ENCODE results near the gene CHMP2B.
"Not testable (repeated sequence)": the region's sequence is repeated elsewhere in the genome, so short reads cannot be mapped to it uniquely, and the experiment has no call there.

The CHMP2B gene

DNA sequence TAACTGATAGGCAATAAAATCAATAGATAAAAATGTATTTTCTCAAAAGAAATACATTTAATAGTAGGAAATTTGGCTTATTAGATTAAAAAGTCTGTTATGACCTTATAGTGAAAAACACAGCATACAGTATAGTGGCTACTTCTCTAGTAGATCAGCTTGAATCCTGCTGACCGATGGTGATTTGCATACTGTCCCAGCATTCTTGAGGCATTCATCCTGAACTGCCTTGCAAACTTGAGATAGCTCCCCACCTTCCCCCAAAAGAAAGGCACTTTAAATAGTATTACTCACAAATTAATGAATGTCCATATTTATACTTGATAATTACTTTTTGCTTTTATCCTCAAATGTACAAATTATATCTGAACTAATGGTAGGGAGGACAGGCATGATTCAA, 6.7 kb downstream of the CHMP2B start:
- no peak for DNase-seq (ENCODE audit: low spot score)

DNA sequence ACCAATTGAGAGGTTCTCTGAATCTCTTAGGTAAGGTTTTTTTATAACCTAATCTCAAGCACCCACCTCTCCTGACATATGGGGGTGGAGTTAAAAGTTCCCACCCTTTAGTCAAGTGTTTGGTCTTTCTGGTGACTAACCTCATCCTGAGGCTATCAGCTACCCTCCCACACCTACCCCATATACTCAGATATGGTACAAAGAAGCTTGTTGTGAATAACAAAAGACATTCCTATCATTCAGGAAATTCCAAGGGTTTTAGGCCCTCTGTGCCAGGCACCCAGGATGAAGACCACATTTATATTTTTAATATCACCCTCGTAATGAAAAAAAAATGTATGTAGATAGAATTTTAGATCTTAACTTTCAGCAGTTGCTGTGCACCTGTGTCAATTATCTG, 9.0 kb downstream of the CHMP2B start:
- DNase-seq (ENCODE audit: low spot score) = no peak

DNA sequence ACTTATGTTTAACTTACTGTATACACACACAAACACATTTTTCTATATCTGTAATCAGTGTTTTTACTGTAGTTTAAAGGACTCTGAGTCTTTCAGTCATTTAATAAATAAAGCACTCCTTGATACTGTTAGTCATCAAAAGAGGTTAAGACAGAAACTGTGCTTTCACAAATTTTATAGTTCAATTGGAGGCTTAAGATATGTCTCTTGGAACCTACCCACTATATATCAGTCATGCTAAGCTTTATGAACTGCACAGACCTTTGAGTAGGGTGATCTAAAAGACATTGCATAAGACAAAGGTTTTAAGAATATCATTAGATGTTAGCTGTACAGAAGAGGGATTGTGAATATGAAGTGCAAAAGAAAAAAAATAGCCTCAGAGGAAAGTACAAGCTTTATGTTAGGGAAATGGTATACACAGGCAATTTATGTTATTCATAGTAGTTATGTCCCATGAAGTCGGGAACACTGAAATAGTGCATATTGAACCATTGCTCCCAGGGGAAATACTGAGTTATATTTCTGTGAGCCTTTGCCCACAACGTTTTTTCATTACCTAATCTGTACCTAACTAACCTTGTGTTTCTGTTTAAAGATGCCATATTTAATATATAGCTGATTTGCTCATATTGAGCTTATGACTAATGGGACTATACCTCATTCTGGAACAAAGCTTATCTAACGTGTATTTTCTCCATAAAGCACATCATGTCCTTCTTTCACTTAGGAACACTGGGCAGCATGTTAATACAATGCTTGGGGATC, 19.7 kb downstream of the CHMP2B start:
- DNase-seq (ENCODE audit: low spot score) = no peak

- DNase-seq (ENCODE audit: low spot score) = no peak
Observed at GRCh38 chr3:87247430-87247773, 20.3 kb downstream of the CHMP2B start.

DNA sequence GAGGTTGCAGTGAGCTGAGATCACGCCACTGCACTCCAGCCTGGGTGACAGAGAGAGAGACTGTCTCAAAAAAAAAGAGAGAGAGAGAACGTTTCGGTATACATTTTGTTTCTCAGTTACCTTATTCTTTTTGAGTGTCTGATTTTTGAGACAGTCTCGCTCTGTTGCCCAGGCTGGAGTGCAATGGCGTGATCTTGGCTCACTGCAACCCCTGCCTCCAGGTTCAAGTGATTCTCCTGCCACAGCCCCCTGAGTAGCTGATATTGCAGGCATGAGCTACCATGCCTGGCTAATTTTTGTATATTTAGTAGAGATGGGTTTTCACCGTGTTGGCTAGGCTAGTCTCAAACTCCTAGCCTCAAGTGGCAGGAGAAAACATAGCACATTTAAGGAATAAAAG, 21.1 kb downstream of the CHMP2B start:
- DNase-seq (ENCODE audit: low spot score) = not testable (repeated sequence)

- no peak for DNase-seq (ENCODE audit: low spot score)
Observed at GRCh38 chr3:87248831-87249230, 21.7 kb downstream of the CHMP2B start.

GRCh38 chr3:87250009-87250408, 22.9 kb downstream of the CHMP2B start:
- DNase-seq (ENCODE audit: low spot score) = no peak

- DNase-seq (ENCODE audit: low spot score) = peak; percentile 19
Observed at GRCh38 chr3:87260270-87260669, 33.2 kb downstream of the CHMP2B start.

GRCh38 chr3:87261925-87262324, 34.8 kb downstream of the CHMP2B start:
- DNase-seq (ENCODE audit: low spot score) = no peak

- no peak for DNase-seq (ENCODE audit: low spot score)
Observed at GRCh38 chr3:87267953-87268645, 41.0 kb downstream of the CHMP2B start.

GRCh38 chr3:87268646-87269211, 41.6 kb downstream of the CHMP2B start:
- no peak for DNase-seq (ENCODE audit: low spot score)

DNA sequence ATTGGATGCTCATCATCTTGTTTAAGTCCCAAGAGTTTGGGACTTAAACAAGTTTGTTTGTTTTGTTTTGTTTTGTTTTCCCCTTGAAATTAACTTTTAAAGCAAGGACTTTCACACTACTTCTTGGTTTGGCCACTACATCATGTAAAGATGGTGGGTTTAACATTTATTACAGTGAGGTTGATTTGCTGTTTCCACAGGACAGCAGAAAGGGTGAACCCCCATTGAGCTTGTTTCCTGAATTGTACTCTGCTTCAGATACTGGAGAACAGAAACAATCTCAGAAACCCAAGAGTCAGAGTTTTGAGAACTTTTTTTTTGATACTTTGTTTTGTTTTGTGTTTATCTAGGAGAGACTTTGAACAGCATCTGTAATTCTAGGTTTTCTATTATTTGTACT, 42.6 kb downstream of the CHMP2B start:
- DNase-seq (ENCODE audit: low spot score) = no peak

- no peak for DNase-seq (ENCODE audit: low spot score)
Observed at GRCh38 chr3:87270908-87271700, 44.0 kb downstream of the CHMP2B start.

DNA sequence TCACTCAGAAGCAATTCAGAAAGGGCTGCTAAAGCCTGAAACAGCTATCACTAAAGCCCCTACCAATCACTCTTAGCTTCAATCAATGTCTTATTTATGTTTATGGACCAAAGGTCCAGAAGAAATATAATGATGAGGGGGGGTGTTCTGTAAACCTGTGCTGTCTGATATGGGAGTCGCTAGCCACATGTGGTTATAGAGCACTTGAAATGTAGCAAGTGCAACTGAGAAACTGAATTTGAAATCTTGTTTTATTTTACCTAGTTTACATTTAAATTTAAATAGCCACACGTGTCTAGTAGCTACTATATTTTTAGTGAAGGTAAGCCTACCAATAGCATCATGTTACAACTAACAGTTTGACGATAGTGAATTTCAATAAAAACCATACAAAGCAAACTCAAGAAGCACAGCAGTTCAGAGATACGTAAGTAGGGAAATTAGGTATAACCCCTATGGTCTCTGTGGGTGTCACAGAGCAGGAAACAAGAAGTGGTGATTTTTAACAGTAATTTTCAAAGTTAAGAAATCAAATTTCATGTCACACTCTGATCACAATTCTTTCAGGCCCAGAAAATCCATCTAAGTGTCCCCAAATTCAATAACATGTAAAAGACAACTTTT, 45.7 kb downstream of the CHMP2B start:
- peak; percentile 3 for DNase-seq (ENCODE audit: low spot score)

GRCh38 chr3:87276484-87276883, 49.4 kb downstream of the CHMP2B start, which contains the start of gene POU1F1:
Gene POU1F1, minus strand, starts transcription at chr3:87276584. Its CDS starts 122 bp downstream, at chr3:87276462.
- DNase-seq (ENCODE audit: low spot score) = no peak

DNA sequence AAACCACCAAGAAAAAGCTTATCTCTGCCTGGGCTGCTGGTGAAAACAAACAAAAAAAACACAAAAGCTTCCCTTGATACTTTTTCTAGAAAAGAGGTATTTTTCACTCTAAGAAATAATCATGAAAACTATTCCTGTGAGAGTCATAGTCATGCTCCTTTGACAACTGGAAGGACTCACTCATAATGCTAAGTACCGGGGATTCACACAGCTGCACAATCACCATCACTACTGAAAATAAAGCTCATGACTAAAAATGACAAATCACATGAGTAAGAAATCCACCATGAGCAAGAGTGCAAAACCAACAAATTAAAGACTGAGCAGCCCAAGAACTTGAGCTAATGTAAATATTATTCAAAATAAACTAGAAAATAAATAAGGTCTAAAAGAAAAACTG, 59.9 kb downstream of the CHMP2B start:
- no peak for DNase-seq (ENCODE audit: low spot score)

- DNase-seq (ENCODE audit: low spot score) = no peak
Observed at GRCh38 chr3:87288446-87288845, 61.3 kb downstream of the CHMP2B start.

- peak; percentile 11 for DNase-seq (ENCODE audit: low spot score)
Observed at GRCh38 chr3:87298111-87298718, 71.1 kb downstream of the CHMP2B start.

DNA sequence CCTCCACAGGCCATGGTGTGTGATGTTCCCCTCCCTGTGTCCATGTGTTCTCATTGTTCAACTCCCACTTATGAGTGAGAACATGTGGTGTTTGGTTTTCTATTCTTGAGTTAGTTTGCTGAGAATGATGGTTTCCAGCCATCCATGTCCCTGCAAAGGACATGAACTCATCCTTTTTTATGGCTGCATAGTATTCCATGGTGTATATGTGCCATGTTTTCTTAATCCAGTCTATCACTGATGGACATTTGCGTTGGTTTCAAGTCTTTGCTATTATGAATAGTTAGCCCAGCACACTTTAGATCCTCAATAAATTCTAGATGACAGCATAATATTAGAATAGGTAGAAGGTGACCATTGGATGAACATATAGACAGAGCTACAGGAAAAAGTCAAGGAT, 77.9 kb downstream of the CHMP2B start:
- not testable (repeated sequence) for DNase-seq (ENCODE audit: low spot score)
